ACHN (cell line): ENCODE data around the gene BEGAIN.
"Not testable (repeated sequence)": the region's sequence is repeated elsewhere in the genome, so short reads cannot be mapped to it uniquely, and the experiment has no call there.

Experiments
- DNase-seq: peaks from one replicate; pipeline ENCODE4 v3.0.0-alpha.2; 2015
- in situ Hi-C: cut with HindIII; loops from 2 replicates; pipeline ENCODE4 v1.10.0; 2017; ENCODE audit warnings: low sequenced_read_pairs, low pct_ligation_motif_present, low pct_unique_long_range_greater_than_20kb

Gene BEGAIN

GRCh38 chr14:100522616-100523099, 64.6 kb downstream of the BEGAIN start:
- DNase-seq: no peak
- in situ Hi-C loops: no loop called here

GRCh38 chr14:100506053-100506452, 81.2 kb downstream of the BEGAIN start:
- in situ Hi-C loops: not testable (repeated sequence)

GRCh38 chr14:100504372-100505078, 82.7 kb downstream of the BEGAIN start:
- in situ Hi-C loops: no loop called here
- DNase-seq: no peak

More at GRCh38 chr14:100506053-100506452, 81.2 kb downstream of the BEGAIN start:
- DNase-seq: not testable (repeated sequence)

GRCh38 chr14:100503251-100503650, 84.0 kb downstream of the BEGAIN start:
- DNase-seq: no peak
- in situ Hi-C loops: no loop called here

GRCh38 chr14:100502622-100503220, 84.5 kb downstream of the BEGAIN start:
- no peak for DNase-seq
- in situ Hi-C loops: no loop called here

GRCh38 chr14:100500128-100500527, 87.1 kb downstream of the BEGAIN start:
- no peak for DNase-seq
- in situ Hi-C loops: no loop called here

GRCh38 chr14:100498068-100498467, 89.1 kb downstream of the BEGAIN start:
- DNase-seq: no peak
- in situ Hi-C loops: no loop called here

GRCh38 chr14:100495917-100496316, 91.3 kb downstream of the BEGAIN start:
- in situ Hi-C loops: no loop called here
- no peak for DNase-seq

GRCh38 chr14:100494645-100495044, 92.6 kb downstream of the BEGAIN start:
- in situ Hi-C loops: no loop called here
- DNase-seq: no peak

GRCh38 chr14:100490252-100490651, 97.0 kb downstream of the BEGAIN start:
- no peak for DNase-seq
- in situ Hi-C loops: no loop called here

GRCh38 chr14:100488057-100488456, 99.2 kb downstream of the BEGAIN start:
- in situ Hi-C loops: no loop called here
- no peak for DNase-seq

GRCh38 chr14:100487304-100487703, 99.9 kb downstream of the BEGAIN start:
- no peak for DNase-seq
- in situ Hi-C loops: no loop called here
